ENCODE data around the gene KRTAP5-10.

DNA sequence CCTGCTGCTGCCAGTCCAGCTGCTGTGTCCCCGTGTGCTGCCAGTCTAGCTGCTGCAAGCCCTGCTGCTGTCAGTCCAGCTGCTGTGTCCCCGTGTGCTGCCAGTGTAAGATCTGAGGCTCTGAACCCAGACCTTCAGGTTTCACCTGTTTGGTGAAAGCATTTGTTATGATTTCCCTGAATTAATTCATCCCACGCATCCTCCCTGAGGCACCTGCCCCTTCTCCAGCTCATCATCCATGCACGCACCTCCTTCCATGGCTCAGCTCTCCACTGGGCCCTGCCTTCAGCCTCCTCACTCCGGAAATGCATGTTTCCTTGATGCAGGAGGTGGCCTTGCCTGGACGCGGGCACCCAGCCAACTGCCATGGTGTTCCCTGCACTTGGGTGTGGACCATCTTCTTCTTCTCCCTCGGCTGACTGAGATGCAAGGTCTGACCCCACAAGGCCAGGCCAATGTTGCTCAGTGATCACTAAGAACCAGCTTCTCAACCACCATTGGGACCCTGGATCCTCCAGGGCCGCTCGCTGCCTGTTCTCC lies 788 bp downstream of the KRTAP5-10 start:
- TF ChIP-seq, protein P1, sequence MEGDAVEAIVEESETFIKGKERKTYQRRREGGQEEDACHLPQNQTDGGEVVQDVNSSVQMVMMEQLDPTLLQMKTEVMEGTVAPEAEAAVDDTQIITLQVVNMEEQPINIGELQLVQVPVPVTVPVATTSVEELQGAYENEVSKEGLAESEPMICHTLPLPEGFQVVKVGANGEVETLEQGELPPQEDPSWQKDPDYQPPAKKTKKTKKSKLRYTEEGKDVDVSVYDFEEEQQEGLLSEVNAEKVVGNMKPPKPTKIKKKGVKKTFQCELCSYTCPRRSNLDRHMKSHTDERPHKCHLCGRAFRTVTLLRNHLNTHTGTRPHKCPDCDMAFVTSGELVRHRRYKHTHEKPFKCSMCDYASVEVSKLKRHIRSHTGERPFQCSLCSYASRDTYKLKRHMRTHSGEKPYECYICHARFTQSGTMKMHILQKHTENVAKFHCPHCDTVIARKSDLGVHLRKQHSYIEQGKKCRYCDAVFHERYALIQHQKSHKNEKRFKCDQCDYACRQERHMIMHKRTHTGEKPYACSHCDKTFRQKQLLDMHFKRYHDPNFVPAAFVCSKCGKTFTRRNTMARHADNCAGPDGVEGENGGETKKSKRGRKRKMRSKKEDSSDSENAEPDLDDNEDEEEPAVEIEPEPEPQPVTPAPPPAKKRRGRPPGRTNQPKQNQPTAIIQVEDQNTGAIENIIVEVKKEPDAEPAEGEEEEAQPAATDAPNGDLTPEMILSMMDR (IDR thresholded peaks at IDR 0.05; ENCODE audit: extremely low read depth in 1 of 2, insufficient read depth in 1 of 2, low read depth in 1 of 2, low read length in 2 of 2): no peak
- TF ChIP-seq MYC (IDR thresholded peaks at IDR 0.05; ENCODE audit: low read depth, low read length) (no peak), EZH2 (IDR thresholded peaks at IDR 0.05; ENCODE audit: borderline replicate concordance, low read depth, low read length, severe bottlenecking) (no peak), POLR2AphosphoS5 (IDR thresholded peaks at IDR 0.05; ENCODE audit: insufficient read depth, low read depth, low read length) (no peak), GATA2 (IDR thresholded peaks at IDR 0.05; ENCODE audit: insufficient read depth, insufficient read length, low read depth, low read length) (no peak)
- TF ChIP-seq, protein P2, sequence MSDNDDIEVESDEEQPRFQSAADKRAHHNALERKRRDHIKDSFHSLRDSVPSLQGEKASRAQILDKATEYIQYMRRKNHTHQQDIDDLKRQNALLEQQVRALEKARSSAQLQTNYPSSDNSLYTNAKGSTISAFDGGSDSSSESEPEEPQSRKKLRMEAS (IDR thresholded peaks at IDR 0.05; ENCODE audit: insufficient read depth, insufficient read length): no peak
